ENCODE measurements around the gene LRP1B.
A peak's percentile ranks its signal among the peaks of the same experiment; 100 is the strongest.

Gene LRP1B

GRCh38 chr2:142065700-142066099 lies 65.1 kb downstream of the LRP1B start:
- DNase-seq (ENCODE audit: low read depth): no peak
- H3K4me3 ChIP-seq (ENCODE audit: low read length): no peak overlapping the region
- no peak for TF ChIP-seq CTCF (IDR thresholded peaks at IDR 0.05; ENCODE audit: insufficient read depth, low read depth, low read length, missing control alignments)

- no peak overlapping the region for H3K4me3 ChIP-seq (ENCODE audit: low read length)
- no peak for DNase-seq (ENCODE audit: low read depth)
- no peak for TF ChIP-seq CTCF (IDR thresholded peaks at IDR 0.05; ENCODE audit: insufficient read depth, low read depth, low read length, missing control alignments)
These were observed 65.7 kb downstream of the LRP1B start for GRCh38 chr2:142065156-142065555.

- H3K4me3 ChIP-seq (ENCODE audit: low read length): no peak overlapping the region
- no peak for TF ChIP-seq CTCF (IDR thresholded peaks at IDR 0.05; ENCODE audit: insufficient read depth, low read depth, low read length, missing control alignments)
- DNase-seq (ENCODE audit: low read depth): no peak
These were observed 69.1 kb downstream of the LRP1B start for GRCh38 chr2:142061733-142062132.

- DNase-seq (ENCODE audit: low read depth): no peak
- H3K4me3 ChIP-seq (ENCODE audit: low read length): no peak overlapping the region
- TF ChIP-seq CTCF (IDR thresholded peaks at IDR 0.05; ENCODE audit: insufficient read depth, low read depth, low read length, missing control alignments): no peak
These were observed 72.7 kb downstream of the LRP1B start for GRCh38 chr2:142058149-142058548.

GRCh38 chr2:142056784-142057183 lies 74.0 kb downstream of the LRP1B start:
- TF ChIP-seq CTCF (IDR thresholded peaks at IDR 0.05; ENCODE audit: insufficient read depth, low read depth, low read length, missing control alignments): no peak
- DNase-seq (ENCODE audit: low read depth): no peak
- no peak overlapping the region for H3K4me3 ChIP-seq (ENCODE audit: low read length)

- DNase-seq (ENCODE audit: low read depth): peak; percentile 37
- H3K4me3 ChIP-seq (ENCODE audit: low read length): no peak overlapping the region
- TF ChIP-seq CTCF (IDR thresholded peaks at IDR 0.05; ENCODE audit: insufficient read depth, low read depth, low read length, missing control alignments): no peak
These were observed 78.5 kb downstream of the LRP1B start for GRCh38 chr2:142052220-142052863.

- no peak for TF ChIP-seq CTCF (IDR thresholded peaks at IDR 0.05; ENCODE audit: insufficient read depth, low read depth, low read length, missing control alignments)
- no peak overlapping the region for H3K4me3 ChIP-seq (ENCODE audit: low read length)
- DNase-seq (ENCODE audit: low read depth): no peak
These were observed 82.2 kb downstream of the LRP1B start for GRCh38 chr2:142048581-142048980.
